ENCODE data around the gene DYNLT1. TPM values are rescaled to one million over a fixed set of nuclear protein-coding genes. Genes with fewer than 3 reads are reported as not detected.

The DYNLT1 gene
- total and polyA plus RNA-seq, 10 of the 15 experiments (the other 5 are each of a cell fraction or from before 2014, with no cell fraction given), result 33.6 to 298 (median 89.2) TPM

- TF ChIP-seq ZNF207 (IDR thresholded peaks at IDR 0.05; ENCODE audit: borderline replicate concordance), result 0 out of 2 replicates have a peak, but pooled peaks have one; percentile 48
- 0 out of 2 replicates have a peak, but pooled peaks have one; percentile 24 for TF ChIP-seq HCFC1 (IDR thresholded peaks at IDR 0.05; ENCODE audit: low read length)
- TF ChIP-seq RB1 (IDR thresholded peaks at IDR 0.05; ENCODE audit: borderline replicate concordance), result peak; percentile 61; the same call in 1 of the 2 replicates
- TF ChIP-seq BCLAF1 (IDR thresholded peaks at IDR 0.05), result no peak
- TF ChIP-seq ZBTB33 (IDR thresholded peaks at IDR 0.05), result no peak
- peak; percentile 86 for TF ChIP-seq LARP7 (IDR thresholded peaks at IDR 0.05)
- TF ChIP-seq ZNF622 (IDR thresholded peaks at IDR 0.05), result no peak
- TF ChIP-seq CBX3 (IDR thresholded peaks at IDR 0.05; ENCODE audit: borderline replicate concordance, low read depth), result no peak
- TF ChIP-seq DPF2 (IDR thresholded peaks at IDR 0.05), result peak; percentile 9
- TF ChIP-seq WRNIP1 (IDR thresholded peaks at IDR 0.05; ENCODE audit: borderline replicate concordance, low read depth, low read length), result no peak
- TF ChIP-seq RUNX3 (IDR thresholded peaks at IDR 0.05; ENCODE audit: low read length), result 0 out of 2 replicates have a peak, but pooled peaks have one; percentile 6
- TF ChIP-seq PKNOX1 (IDR thresholded peaks at IDR 0.05), result no peak; the same call in 1 of the 2 replicates
- peak; percentile 58 for TF ChIP-seq NR2F1 (conservative IDR thresholded peaks at IDR 0.05)
- TF ChIP-seq RELB (IDR thresholded peaks at IDR 0.05; ENCODE audit: low read depth), result 0 out of 2 replicates have a peak, but pooled peaks have one; percentile 53
- TF ChIP-seq ZNF687 (IDR thresholded peaks at IDR 0.05), result 0 out of 2 replicates have a peak, but pooled peaks have one; percentile 15
- no peak for TF ChIP-seq RBBP5 (conservative IDR thresholded peaks at IDR 0.05)
- TF ChIP-seq TARDBP (IDR thresholded peaks at IDR 0.05; ENCODE audit: borderline replicate concordance), result no peak
- TF ChIP-seq MYB (IDR thresholded peaks at IDR 0.05; ENCODE audit: borderline replicate concordance, low read depth, low read length), result no peak
- TF ChIP-seq SMARCA5 (IDR thresholded peaks at IDR 0.05), result peak; percentile 28; the same call in 1 of the 2 replicates
These were observed at the start of gene DYNLT1 (continued) for GRCh38 chr6:158644231-158645063.

Measured in GM12878 (cell line).